Measurements from ENCODE around the gene GIGYF2.
"Not testable (repeated sequence)": the region's sequence is repeated elsewhere in the genome, so short reads cannot be mapped to it uniquely, and the experiment has no call there.

Gene GIGYF2

DNA sequence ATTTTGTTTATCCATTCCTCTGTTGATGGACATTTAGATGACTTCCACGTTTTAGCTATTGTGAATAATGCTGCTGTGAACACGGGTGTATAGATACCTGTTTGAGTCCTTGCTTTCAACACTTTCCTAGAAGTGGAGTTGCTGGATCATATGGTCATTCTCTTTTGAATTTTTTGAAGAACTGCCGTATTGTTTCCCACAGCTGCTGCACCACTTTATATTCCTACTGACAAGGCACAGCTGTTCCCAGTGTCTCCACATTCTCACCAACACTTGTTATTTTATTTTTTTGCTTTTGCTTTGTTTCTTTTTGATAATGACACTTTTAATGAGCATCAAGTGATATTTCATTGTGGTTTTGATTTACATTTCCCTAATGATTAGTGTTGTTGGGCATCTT is 120.6 kb downstream of the GIGYF2 start:
- no peak for DNase-seq

DNA sequence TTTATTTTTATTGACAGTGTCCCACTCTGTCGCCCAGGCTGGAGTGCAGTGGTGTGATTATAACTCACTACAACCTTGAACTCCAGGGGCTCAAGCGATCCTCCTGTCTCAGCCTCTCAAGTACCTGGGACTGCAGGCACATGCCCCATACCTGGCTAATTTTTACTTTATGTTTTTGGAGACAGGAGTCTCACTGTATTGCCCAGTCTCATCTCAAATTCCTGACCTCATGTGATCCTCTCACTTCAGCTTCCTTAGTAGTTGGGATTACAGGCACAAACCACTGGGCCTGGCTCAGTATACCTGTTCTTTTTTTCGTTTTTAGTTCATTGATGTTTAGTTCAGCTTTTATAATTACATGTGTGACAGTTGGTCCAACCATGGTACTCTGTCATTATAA is 132.9 kb downstream of the GIGYF2 start:
- no peak for DNase-seq

DNA sequence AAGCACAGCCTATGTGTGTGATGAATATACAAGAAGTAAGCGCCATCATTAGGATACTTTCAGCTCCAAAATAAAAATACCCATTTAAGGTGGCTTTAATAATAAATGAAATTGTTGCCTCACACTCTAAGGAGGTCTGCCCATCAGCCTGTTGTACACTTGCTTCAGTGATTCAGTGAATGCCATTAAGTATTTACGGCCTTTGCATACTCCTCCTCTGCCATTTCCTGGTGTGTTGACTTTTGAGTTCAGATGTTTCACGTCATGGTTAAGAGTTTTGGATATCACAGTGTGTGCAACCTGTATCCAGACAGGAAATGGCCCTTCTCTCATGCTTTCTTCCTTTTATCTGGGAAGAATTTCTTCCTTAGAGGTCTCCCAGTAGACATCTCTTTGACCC is 134.4 kb downstream of the GIGYF2 start:
- no peak for DNase-seq

DNA sequence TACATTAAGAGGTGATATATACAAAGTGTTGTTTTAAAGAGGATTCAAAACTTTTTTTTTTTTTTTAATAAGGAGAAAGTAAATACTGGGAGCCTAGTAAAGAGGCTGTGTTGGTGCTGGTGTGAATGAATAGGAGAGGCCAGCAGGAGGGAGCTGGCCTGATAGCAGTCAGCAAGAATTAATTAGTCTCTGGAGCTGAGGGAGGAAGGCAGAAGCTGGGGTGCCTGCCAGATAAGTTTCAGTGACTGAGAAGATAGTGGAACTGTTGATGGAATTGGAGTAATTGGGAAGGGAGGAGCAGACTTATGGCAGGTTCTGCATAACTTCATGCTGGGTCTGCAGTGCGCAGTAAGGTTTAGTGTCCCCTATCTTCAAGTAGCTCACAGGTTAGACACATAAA is 136.7 kb downstream of the GIGYF2 start:
- no peak for DNase-seq

- DNase-seq = no peak
These were observed 138.6 kb downstream of the GIGYF2 start for GRCh38 chr2:232835687-232836208.

- DNase-seq = no peak
These were observed 139.8 kb downstream of the GIGYF2 start for GRCh38 chr2:232836934-232837333.

- no peak for DNase-seq
These were observed 141.3 kb downstream of the GIGYF2 start for GRCh38 chr2:232838406-232838874.

DNA sequence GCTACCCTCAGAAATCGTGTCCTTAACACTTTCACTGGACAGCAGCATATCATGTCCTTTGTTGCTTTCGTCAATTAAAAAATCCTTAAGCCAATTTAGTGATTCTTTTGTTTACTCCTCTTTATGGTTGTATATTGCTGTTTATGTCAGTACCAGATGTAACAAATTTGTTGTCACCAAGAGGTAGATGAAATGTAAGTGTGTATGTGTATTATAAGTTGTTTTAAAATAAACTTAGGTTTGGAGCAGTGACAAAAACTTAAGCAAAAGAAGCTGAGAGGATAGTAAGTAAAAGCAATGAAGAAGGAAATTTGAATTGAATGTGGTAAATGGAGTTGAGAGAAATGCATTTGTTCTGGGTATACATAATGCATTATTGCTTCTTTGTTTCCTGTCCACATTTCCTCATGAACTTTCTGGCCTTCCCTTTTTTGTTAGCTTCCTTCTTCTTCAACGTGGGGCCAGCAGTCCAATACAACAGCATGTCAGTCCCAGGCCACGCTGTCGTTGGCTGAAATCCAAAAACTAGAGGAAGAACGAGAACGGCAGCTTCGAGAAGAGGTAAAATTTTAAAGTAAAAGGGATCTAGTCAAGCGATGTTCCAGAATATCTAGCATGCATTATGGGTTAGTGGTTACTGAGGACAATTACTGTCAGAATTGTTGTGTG is 142.4 kb downstream of the GIGYF2 start:
- DNase-seq = no peak

- no peak for DNase-seq
These were observed 145.6 kb downstream of the GIGYF2 start for GRCh38 chr2:232842689-232843088.

DNA sequence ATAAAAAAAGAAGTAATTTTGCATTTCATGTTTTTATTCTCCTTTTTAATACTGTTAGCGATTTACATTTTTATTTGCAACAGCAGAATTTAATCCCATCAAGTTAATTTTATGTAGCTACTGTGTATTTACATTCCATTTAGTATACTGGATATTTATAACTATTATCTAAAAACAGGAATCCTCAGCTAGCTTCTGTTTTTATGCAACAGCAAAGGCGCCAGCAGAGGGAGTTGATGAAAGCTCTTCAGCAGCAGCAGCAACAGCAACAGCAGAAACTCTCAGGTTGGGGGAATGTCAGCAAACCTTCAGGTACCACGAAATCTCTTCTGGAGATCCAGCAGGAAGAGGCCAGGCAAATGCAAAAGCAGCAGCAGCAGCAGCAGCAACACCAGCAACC is 146.7 kb downstream of the GIGYF2 start:
- no peak for DNase-seq

DNA sequence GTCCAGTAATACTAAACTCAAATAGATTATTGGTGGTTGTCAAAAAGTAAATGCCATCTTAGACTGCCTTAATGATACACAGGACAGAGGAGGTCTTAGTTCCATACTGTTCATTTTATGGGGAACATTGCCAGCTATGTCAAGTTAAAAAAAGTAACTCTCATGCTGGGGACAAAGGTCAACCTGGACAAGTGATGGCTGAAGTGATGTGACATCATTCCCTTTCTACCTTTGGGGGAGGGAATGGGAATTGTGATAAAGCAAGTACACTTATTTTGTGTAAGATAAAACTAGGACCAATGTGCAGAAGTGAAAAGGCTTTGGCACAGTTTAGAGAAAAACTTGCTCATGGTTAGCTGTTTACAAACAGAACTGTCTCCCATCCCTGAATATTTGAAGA is 148.9 kb downstream of the GIGYF2 start:
- no peak for DNase-seq

DNA sequence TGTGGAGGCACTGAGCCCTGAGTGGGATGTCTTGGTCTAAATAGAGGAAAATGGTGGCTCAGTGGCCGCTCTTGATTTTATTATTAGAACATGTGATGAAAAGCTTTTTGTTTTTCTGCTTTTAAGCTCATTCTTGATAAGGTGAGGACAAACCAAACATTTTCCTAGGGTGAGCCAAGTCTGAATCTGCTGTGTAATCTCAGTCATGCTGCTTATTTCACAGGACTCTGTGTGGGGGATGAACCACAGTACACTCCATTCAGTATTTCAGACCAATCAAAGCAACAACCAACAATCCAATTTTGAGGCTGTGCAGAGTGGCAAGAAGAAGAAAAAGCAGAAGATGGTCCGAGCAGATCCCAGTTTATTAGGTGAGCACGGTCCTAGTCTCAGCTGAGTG is 152.9 kb downstream of the GIGYF2 start:
- DNase-seq = no peak

GRCh38 chr2:232852081-232852480 is 154.9 kb downstream of the GIGYF2 start:
- not testable (repeated sequence) for DNase-seq

GRCh38 chr2:232852676-232853075 is 155.5 kb downstream of the GIGYF2 start:
- no peak for DNase-seq

- no peak for DNase-seq
These were observed 157.0 kb downstream of the GIGYF2 start for GRCh38 chr2:232854082-232854481.

DNA sequence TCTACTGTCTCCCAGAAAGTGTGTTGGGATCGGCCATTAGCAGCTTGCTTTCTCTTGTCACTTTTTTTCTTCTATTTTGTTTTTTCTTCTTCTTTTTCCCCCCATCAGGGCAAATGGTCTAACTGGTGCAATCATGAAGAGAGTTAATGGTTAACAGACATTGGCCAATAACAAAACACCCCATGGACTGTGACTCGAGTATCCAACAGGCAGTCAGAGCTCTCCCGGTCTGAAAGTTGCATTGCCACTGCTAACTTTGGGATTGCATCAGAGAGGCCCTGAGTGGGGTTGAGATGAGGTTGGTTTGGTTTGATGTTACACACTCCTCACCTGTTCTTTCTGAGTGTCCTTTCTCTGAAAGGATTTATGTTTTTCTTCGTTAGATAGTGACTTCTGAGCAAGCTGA is 160.0 kb downstream of the GIGYF2 start:
- no peak for DNase-seq

DNA sequence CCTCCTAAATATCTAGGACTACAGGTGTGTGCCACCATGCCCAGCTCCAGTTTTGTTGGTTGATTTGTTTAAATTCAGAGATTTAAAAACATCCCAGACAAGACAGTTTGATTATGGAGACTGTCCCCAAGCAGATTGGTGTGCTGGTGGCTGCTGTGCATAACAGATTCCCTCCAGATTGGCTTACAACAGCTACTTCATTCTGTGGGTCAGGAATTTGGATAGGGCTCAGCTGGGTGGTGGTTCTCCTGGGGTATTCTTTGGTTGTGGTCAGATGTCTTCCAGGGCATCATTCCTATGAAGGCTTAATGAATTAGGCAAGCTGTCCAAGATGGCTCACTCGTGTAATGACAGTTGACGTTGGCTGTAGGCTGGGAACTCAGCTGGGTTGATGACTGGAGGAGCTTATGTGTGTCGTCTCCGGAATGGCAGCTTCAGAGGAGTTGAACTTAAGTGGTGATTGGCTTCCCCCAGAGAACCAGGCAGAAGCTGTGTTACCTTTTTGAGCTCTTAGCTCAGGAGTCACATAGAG is 162.3 kb downstream of the GIGYF2 start:
- no peak for DNase-seq

GRCh38 chr2:232860593-232861241 is 163.6 kb downstream of the GIGYF2 start:
- DNase-seq = no peak

DNA sequence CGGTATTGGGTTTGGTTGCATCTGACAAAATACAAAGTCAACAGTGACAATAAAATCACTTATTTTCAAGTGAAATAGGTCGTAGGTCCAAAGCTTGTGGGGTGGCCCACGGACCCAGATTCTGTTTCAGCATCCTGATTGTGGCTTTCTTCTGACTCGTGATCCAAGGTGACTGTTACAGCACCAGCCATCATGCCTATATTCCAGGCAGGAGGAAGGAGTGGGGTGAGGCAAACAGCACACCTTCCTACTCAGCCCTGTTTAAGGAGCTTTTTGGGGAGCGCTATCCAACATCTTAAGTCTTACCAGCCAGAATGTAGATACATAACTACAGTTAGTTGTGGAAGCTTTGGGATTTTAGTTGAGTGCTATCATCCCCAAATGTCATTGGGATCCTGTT is 164.2 kb downstream of the GIGYF2 start:
- no peak for DNase-seq

- no peak for DNase-seq
These were observed 166.9 kb downstream of the GIGYF2 start for GRCh38 chr2:232863996-232864395.

GRCh38 chr2:232865165-232865564 is 168.0 kb downstream of the GIGYF2 start:
- DNase-seq = no peak

GRCh38 chr2:232866104-232866503 is 169.0 kb downstream of the GIGYF2 start:
- DNase-seq = no peak

DNA sequence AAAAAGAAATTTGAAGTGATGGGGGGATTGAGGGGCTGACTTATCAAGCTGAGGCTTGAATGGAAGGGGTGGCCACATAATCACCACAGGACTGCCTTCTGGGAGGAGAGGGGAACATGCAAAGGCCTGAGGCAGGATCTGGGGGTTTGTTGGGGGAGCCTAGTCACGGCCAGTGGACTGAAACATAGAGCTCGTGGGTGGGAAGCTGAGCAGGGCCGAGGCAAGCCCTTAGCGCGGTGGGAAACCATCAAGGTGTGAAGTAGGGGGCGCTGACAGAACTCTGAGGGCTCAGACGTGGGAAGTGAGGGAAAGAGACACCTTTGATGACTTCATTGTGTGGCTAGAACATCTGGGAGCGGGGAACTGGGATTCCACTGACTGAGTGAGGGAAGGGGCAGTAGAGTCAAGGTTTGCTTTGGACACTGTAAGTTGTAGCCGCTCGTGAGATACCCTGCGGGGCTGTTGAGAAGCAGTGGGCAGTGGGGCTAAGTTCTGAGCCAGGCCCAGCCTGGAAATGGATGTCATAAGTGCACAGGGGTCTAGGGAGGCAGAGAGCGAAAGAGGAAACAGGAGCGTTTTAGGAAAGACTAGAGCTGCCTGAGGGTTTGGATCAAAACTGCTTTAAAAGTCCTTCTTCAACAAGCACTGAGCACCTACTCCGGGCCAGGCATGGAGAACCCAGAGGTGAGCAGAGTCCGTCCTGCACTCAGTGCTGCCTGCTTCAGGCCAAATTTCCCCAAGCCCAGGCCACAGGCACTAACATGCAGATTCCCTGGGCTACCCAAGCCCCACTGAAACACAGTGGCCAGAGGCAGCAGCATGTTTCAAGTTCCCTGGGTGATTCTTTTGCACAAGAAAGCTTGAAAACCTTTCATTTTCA is 172.2 kb downstream of the GIGYF2 start:
- no peak for DNase-seq

All from DMS79 (cell line).